ENCODE results near the gene MPPE1.

MPPE1 gene

DNA sequence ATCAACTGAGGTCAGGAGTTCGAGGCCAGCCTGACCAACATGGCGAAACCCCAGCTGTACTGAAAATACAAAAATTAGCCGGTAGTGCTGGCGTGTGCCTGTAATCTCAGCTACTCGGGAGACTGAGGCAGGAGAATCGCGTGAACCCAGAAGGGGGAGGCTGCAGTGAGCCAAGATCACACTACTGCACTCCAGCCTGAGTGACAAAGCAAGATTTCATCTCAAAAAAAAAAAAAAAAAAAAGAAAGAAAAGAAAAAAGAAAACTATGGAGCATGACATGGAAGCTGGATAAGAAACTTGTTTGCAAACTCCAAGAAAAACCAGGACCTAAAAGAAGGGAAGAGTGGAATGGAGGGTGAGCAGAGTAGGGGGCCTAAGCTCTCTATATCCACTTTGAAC, 58.8 kb downstream of the MPPE1 start:
- Mint-ChIP-seq H3K36me3 (no peaks in the 10 kb centered on the region), H3K4me3 (peak overlapping the region; percentile 48), H3K4me1 (peaks cover 16% of the 10 kb centered on the region), H3K27ac (peak overlapping the region; percentile 97), H3K9me3 (no peaks in the 10 kb centered on the region), H3K27me3 (no peaks in the 10 kb centered on the region)
- ATAC-seq (ENCODE audit: low read depth) (no peak), DNase-seq (ENCODE audit: low spot score in 2 of 2) (no peak)

DNA sequence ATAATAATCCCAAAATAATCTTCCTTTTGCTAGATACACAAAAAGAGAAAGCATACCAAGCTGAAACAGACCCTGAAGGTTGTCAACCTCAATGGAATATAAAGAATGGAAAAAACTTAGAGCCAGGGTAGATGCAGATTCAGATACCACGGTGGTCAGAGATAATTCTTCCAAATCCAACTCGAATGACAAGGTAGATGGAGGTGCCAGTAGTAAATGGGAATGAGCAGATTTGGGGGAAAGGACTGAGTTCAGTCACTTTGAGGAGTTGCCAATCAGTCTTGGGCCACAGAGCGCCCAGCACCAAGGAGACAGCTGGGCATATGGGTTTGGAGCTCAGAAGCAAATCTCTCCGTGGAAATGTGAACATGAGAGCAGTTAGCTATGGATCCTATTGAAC, 60.3 kb downstream of the MPPE1 start:
- H3K4me1 Mint-ChIP-seq, result peaks cover 13% of the 10 kb centered on the region
- ATAC-seq (ENCODE audit: low read depth) (no peak), DNase-seq (ENCODE audit: low spot score in 2 of 2) (no peak)
- no peaks in the 10 kb centered on the region for H3K27me3 Mint-ChIP-seq
- H3K4me3 Mint-ChIP-seq, result no peak overlapping the region
- no peaks in the 10 kb centered on the region for H3K9me3 Mint-ChIP-seq
- H3K27ac Mint-ChIP-seq, result no peak overlapping the region
- no peaks in the 10 kb centered on the region for H3K36me3 Mint-ChIP-seq

DNA sequence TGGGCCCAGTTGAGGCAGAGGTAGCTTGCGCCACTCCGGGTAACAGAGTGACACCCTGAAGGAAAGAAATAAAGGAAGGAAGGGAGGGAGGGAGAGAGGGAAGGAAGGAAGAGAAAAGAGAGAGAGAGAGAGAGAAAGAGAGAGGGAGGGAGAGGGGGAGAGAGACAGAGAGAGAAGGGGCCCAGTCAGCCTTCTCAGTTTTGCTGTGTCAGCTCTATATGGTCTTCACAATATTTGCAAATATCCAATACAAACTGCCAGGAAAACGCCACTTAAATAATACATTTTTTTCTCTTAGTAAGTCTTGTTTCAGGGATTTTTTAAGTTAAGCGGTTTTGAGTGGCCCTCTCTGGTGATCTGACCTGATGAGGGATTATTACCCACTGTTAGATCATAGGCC, 62.5 kb downstream of the MPPE1 start:
- H3K4me3 Mint-ChIP-seq, result no peak overlapping the region
- H3K36me3 Mint-ChIP-seq, result no peaks in the 10 kb centered on the region
- ATAC-seq (ENCODE audit: low read depth) (no peak), DNase-seq (ENCODE audit: low spot score in 2 of 2) (no peak)
- H3K4me1 Mint-ChIP-seq, result peaks cover 8% of the 10 kb centered on the region
- peak overlapping the region; percentile 36 for H3K27ac Mint-ChIP-seq
- H3K9me3 Mint-ChIP-seq, result no peaks in the 10 kb centered on the region
- H3K27me3 Mint-ChIP-seq, result no peaks in the 10 kb centered on the region

DNA sequence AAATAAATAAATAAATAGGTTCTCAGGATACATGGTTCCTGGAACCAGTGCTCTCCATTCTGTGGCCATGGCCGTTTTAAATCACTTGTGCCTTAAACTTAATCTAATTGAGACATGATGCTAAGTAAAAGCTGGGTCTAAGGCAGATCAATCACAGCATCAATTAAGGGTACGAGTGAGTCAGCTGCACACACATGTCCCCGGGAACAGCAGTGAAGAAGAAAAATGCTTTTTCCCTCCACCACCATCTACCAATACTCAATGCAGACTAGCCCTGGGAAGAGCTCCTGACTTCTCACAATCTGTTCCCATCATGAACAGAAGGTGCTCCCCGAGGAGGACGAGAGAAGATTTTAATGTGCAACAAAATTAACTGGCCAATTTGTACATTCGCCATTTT, 63.7 kb downstream of the MPPE1 start:
- Mint-ChIP-seq H3K36me3 (no peaks in the 10 kb centered on the region), H3K27ac (no peak overlapping the region), H3K27me3 (no peaks in the 10 kb centered on the region), H3K9me3 (no peaks in the 10 kb centered on the region), H3K4me3 (no peak overlapping the region), H3K4me1 (no peaks in the 10 kb centered on the region)
- no peak for DNase-seq (ENCODE audit: low spot score in 2 of 2)
- ATAC-seq (ENCODE audit: low read depth), result no peak

DNA sequence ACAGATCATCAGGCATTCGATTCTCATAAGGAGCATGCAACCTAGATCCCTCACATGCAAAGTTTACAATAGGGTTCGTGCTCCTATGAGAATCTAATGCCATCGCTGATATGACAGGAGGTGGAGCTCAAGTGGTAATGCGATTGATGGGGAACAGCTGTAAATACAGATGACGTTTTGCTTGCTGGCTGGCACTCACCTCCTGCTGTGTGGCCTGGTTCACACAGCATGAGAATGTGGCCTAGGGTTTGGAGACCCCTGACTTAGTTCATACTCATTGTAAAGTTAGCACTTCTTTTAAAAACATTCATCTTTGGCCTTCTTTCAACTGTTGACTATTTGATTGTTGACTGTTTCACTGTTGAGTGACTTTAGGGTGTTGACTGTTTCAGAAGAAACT, 65.6 kb downstream of the MPPE1 start:
- no peak for DNase-seq (ENCODE audit: low spot score in 2 of 2)

DNA sequence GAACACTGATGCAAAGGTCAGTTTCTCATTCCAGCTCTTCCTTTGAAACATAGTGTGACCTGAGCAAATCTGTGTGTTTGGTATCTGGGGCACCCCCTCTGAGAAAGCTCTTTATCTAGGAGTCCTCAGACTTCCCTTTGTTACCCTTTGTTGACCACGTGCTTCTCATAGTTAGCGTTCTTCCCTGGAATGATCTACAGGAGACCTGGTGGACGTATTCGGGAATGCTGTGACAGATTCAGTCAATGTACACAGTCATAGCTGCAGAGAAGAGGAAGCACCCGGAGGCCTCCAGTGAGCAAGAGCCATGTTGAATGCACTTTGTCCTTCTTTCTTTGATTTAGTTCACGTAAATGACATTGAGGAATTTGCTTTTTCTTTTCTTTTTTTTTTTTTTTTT, 67.6 kb downstream of the MPPE1 start:
- H3K4me1 Mint-ChIP-seq, result no peaks in the 10 kb centered on the region
- H3K36me3 Mint-ChIP-seq, result no peaks in the 10 kb centered on the region
- ATAC-seq (ENCODE audit: low read depth) (no peak), DNase-seq (ENCODE audit: low spot score in 2 of 2) (no peak)
- H3K9me3 Mint-ChIP-seq, result no peaks in the 10 kb centered on the region
- no peak overlapping the region for H3K4me3 Mint-ChIP-seq
- H3K27me3 Mint-ChIP-seq, result peaks cover 2% of the 10 kb centered on the region
- no peak overlapping the region for H3K27ac Mint-ChIP-seq

More for the DNA sequence above, 65.6 kb downstream of the MPPE1 start:
- H3K36me3 Mint-ChIP-seq, result no peaks in the 10 kb centered on the region
- H3K9me3 Mint-ChIP-seq, result no peaks in the 10 kb centered on the region
- H3K4me3 Mint-ChIP-seq, result no peak overlapping the region
- no peak overlapping the region for H3K27ac Mint-ChIP-seq
- peaks cover 2% of the 10 kb centered on the region for H3K27me3 Mint-ChIP-seq
- H3K4me1 Mint-ChIP-seq, result no peaks in the 10 kb centered on the region
- ATAC-seq (ENCODE audit: low read depth), result no peak

DNA sequence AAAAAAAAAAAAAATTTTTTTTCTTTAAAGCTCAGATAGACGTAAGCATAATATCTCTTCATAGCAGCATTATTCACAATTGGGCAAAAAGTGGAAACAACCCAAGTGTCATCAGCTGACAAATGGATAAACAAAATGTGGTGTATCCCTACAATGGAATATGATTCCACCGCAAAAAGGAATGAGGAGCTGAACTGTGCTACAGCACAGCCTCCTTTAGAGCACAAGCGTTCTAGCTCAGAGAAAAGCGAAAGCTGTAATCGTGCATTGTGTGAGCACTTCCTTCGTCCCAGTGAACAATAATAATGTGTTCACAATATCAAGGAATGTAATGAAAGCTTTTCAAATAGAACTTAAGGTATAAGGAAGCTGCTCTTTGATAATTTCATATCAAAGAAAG, 68.6 kb downstream of the MPPE1 start:
- Mint-ChIP-seq H3K36me3 (no peaks in the 10 kb centered on the region), H3K4me3 (no peak overlapping the region), H3K27ac (no peak overlapping the region), H3K9me3 (no peaks in the 10 kb centered on the region), H3K4me1 (no peaks in the 10 kb centered on the region), H3K27me3 (peaks cover 2% of the 10 kb centered on the region)
- no peak for ATAC-seq (ENCODE audit: low read depth)
- no peak for DNase-seq (ENCODE audit: low spot score in 2 of 2)

DNA sequence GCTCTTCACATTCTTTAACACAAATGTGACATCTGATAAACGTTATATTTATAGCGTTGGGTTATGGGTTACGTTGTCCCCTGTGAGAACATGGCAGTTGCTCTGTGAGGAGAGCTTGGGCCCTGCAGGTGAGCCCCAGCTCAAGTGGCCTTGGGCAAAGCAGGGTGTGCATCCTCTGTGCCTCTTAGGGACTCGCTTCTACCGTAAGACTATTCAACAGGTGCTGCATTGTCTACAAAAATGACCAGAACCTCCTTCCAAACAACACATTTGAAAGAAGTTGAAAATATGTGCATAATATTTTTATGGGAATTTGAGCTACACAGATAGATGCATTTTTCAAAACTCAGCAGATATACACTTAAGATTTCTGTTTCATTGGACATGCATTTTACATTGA, 73.3 kb downstream of the MPPE1 start:
- DNase-seq (ENCODE audit: low spot score in 2 of 2) (no peak), ATAC-seq (ENCODE audit: low read depth) (no peak)
- no peak overlapping the region for H3K27ac Mint-ChIP-seq
- H3K4me3 Mint-ChIP-seq, result no peak overlapping the region
- H3K27me3 Mint-ChIP-seq, result peaks cover 5% of the 10 kb centered on the region
- H3K9me3 Mint-ChIP-seq, result no peaks in the 10 kb centered on the region
- no peaks in the 10 kb centered on the region for H3K4me1 Mint-ChIP-seq
- no peaks in the 10 kb centered on the region for H3K36me3 Mint-ChIP-seq

All from memory B cell (primary cell).